ENCODE results near the gene NEK2. TPM values are rescaled to one million over a fixed set of nuclear protein-coding genes. Genes with fewer than 3 reads are reported as not detected.

Gene NEK2
- total RNA-seq, 1 experiment from 2014 or later = 17.6 TPM

- H2AK5ac ChIP-seq (ENCODE audit: insufficient read length, low read length) = no peak overlapping the region
- H3K9me3 ChIP-seq (ENCODE audit: control insufficient read depth, low read depth, low read length) = no peaks in the 10 kb centered on the region
- no peaks in the 10 kb centered on the region for H3K79me1 ChIP-seq (ENCODE audit: insufficient read depth, low read depth, low read length, poor library complexity, severe bottlenecking)
- H3K79me2 ChIP-seq (ENCODE audit: insufficient read depth, low read length) = no peaks in the 10 kb centered on the region
- no peaks in the 10 kb centered on the region for H3K36me3 Mint-ChIP-seq (ENCODE audit: insufficient read depth in 1 of 3, low read depth in 3 of 3)
- H3K4me1 ChIP-seq (ENCODE audit: insufficient read depth, low read length) = no peaks in the 10 kb centered on the region
- no peak overlapping the region for H3K9ac ChIP-seq (ENCODE audit: extremely low read depth, insufficient read length, low read length)
- H3K27me3 ChIP-seq (ENCODE audit: insufficient read depth, low read length) = no peaks in the 10 kb centered on the region
- peaks cover 2% of the 10 kb centered on the region for H3K27me3 Mint-ChIP-seq (ENCODE audit: low read depth)
- H4K91ac ChIP-seq (ENCODE audit: insufficient read length, low read depth, low read length) = no peak overlapping the region
- no peak for DNase-seq
- H3K27ac ChIP-seq (ENCODE audit: insufficient read length, low read depth, low read length) = no peak overlapping the region
- no peak overlapping the region for H2BK120ac ChIP-seq (ENCODE audit: low read depth, low read length, poor library complexity, severe bottlenecking)
- no peak overlapping the region for H4K8ac ChIP-seq (replicated peaks; ENCODE audit: insufficient read length, low read depth, low read length)
- H4K20me1 ChIP-seq (ENCODE audit: control insufficient read depth, insufficient read depth, insufficient read length) = no peaks in the 10 kb centered on the region
- H3K18ac ChIP-seq (ENCODE audit: insufficient read length, low read depth, low read length) = no peak overlapping the region
- no peaks in the 10 kb centered on the region for H3K23me2 ChIP-seq (ENCODE audit: insufficient read length, low read depth, low read length, poor library complexity, severe bottlenecking)
- H3T11ph ChIP-seq (ENCODE audit: low read length) = no peak overlapping the region
- H4K5ac ChIP-seq (ENCODE audit: insufficient read length, low read depth, low read length) = no peak overlapping the region
- H3K9me3 Mint-ChIP-seq = no peaks in the 10 kb centered on the region
- no peaks in the 10 kb centered on the region for H3K4me1 Mint-ChIP-seq
- H3K4ac ChIP-seq (ENCODE audit: low read depth, low read length) = no peak overlapping the region
- no peak overlapping the region for H2BK20ac ChIP-seq (ENCODE audit: low read depth, low read length, poor library complexity, severe bottlenecking)
- no peak overlapping the region for H3K56ac ChIP-seq (ENCODE audit: insufficient read length, low read depth, low read length)
- no peak overlapping the region; a peak in 1 of 7 replicates for H3K27ac Mint-ChIP-seq
- H3K14ac ChIP-seq (ENCODE audit: insufficient read depth, low read length) = no peak overlapping the region
- no peak for TF ChIP-seq CTCF (conservative IDR thresholded peaks at IDR 0.05)
- no peak overlapping the region for H2BK12ac ChIP-seq (ENCODE audit: insufficient read length, low read depth, low read length)
- no peak overlapping the region for H3K4me2 ChIP-seq (ENCODE audit: insufficient read depth, insufficient read length, low read length)
- H3K4me3 Mint-ChIP-seq = no peak overlapping the region
- H2BK5ac ChIP-seq (ENCODE audit: insufficient read length, low read length) = no peak overlapping the region
- no peak overlapping the region for H2BK15ac ChIP-seq (ENCODE audit: low read depth, low read length)
- WGBS (ENCODE audit: extremely low coverage, insufficient read length, low lambda C conversion rate) = no CpG with 5 or more reads among the region's 4 CpGs
- no peak overlapping the region for H2AFZ ChIP-seq (ENCODE audit: low read length)
- H3K23ac ChIP-seq (ENCODE audit: insufficient read length, low read depth, low read length) = no peak overlapping the region
Observed at GRCh38 chr1:211711315-211711705, 35.9 kb upstream of the NEK2 start.
